Hippocampal formation (tissue), 2 donors: Measurements from ENCODE around the gene MRPL2.

ENCODE experiments used
- DNase-seq, 2 donors: peaks; one replicate each; lab custom pipeline; 2025; lab: John Stamatoyannopoulos, UW

The MRPL2 gene

DNA sequence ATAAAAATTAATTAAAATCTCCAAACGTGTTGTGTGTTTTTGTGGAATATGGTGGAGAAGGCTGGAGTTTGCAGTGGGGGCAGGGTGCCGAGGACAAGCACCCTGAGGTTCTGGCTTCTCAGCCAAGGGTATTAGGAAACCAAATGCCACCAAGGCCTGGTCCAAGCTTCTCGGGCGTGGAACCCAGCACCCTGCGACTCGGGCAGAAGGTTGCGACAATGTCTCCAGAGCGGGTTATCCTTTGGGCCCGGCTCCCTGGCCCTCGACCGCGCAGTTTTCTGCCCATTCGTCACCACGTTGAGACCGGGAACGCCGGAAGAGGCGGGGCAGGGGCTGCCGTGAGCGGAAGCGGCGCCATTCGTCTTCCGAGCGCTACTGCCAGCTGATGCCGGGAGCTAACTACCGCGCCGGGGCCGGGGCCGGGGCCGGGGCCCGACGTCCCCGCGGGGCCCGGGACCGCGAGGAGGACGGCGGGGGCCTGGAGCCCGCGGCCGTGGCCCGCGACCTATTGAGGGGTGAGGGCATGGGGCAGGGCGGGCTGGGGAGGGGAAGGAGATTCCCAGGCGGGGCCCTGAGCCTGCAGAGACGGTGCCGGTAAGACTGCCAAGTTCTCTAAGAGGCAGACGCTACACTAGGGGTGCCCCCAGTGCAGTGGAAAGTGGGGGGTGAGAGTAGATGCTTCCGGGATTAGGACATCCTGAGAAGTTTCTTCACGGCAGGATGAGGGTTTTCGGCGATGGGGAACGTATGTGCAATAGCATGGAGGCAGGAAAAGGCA is 37.8 kb downstream of the MRPL2 start, which contains the start of gene RRP36:
Gene RRP36, plus strand, starts transcription at position 354 of the 778 bp plus-strand sequence. Its CDS starts 32 bp downstream, at position 386.
- peak; percentile 42 to 59 for DNase-seq

DNA sequence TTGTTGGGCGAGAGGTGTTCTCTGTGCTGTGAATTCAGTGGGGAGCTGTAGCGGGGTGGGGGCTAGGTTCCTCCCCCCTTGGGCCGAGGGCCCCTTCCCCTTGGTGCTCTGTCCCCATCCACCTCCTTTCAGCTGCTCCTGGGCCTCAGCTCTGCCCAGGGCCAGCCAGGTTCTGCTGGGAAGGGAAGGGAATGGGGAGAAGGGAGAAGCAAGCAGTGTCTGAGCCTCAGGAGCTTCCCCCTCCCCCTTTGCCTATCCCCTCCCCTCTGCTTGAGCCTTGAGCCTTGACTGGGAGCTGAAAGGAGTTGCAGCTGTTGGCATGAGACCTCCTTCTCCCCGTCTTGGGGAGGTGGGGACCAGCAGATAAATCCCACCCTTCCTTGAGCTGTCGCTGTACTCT is 38.4 kb downstream of the MRPL2 start:
- no peak for DNase-seq

DNA sequence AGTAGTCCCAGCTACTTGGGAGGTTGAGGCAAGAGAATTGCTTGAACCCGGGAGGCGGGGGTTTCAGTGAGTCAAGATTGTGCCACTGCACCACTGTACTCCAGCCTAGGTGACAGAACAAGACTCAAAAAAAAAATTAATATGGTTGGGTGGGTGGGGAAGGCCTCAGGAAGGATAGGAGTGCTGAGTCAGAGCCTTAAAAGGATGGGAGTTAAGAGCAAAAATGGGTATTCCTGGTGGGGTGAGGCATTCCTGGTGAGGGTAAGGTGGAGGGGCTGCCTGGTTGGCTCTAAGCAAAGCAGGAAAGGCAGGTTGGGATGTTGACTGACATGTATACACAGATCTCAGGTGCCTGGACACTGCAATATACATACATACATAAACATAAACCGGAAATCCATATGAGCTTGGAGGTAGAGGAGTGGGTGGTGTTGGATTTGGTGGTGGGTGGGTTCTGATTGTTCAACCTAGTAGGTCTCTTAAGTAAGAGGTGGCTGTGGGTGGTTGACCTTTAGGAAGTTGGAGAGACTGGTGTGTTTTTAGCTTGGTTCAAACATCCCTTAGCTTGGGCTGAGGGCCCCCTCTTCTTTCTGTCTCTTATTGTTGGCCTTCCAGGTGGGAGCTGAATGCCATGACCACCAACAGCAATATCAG is 39.1 kb downstream of the MRPL2 start:
- no peak for DNase-seq

DNA sequence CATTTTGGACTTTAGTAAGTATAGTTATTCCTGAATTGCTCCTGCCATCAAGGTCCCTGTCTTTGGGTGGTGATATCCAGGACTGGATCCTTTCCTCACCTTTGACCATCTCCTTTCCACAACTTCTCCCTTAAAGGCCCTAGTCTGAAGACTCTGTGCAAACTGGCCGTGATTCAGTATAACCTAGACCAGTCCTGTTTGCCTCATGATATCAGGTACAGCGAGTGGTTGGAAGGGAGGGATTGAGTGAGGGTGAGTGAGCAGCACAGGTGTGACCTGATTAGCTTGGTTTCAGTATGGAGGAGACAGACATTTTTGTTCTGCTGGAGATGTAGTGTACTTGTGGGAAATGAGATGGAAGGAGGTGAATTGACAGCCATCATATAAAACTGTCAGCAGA is 40.1 kb downstream of the MRPL2 start:
- DNase-seq = no peak

DNA sequence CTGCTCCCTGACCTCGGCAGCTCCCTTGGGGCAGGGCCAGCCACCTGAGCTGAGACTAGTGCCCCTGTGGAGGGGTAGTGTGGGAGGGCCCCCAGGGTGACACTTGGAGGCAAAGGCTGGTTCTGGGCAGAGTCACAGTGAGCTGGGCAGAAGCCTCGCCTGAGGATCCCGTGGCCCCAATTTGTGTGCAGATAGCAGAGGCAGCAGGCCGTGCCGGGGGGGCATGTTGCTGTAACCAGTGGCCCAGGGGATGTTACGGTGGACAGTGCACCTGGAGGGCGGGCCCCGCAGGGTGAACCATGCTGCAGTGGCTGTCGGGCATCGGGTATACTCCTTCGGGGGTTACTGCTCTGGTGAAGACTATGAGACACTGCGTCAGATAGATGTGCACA is 42.3 kb downstream of the MRPL2 start:
- DNase-seq = no peak

DNA sequence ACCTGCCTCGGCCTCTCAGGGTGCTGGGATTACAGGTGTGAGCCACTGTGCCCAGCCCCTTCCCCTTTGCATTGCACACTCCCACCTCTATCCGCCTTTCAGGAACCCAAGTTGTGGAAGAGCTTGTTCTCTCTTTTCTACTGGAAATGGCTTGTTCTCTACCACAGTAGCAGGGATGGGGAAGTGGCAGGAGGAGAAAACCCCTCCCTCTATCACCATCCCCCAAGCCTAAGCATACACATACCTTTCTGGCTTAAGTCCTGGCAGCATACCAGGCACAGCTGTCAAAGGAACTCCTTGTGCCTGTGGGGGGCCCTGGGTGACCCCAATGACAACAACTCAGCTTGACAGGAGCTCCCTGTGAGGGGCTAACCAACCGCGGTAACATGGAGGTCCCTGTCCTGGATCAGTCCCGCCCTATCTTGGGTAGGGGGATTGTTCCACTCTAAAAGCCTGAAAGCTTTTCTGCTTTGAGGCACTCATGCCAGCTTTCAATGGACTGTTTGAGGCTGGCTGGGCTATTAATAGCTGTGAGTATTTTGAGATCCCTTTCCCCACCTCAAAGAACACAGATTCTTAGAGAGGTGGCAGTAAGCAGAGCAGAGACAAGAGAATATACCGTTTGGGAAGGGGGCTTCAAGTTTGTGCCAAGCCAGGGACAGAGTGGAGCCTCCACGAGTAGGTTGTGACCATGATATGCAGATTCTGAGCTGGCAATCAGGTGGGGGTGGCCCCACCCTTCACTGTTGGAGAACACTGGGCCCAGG is 42.9 kb downstream of the MRPL2 start:
- no peak for DNase-seq

DNA sequence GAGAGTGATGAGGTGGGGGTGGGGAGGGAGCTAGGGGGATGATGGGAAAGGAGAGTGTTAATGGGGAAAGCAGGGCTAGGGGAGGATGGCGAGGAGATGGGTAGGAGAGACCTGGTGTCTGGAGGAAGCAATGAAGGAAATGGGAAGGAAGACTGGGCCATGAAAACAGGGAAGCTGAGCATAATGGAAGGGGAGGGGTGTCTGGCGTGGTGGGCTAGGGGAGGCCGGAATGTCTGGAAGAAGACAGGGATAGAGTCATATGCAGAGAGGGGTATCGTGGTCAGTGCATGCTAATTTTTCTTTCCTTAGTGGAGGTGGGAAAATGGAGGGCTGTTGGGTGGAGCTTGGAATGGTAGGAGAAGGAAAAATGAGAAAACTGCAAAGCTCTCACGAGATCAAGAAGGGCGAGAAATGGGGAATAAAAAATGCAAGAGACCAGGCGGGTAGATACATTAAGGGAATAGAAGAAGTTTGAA is 44.8 kb downstream of the MRPL2 start:
- peak in 1 of 2 donors; percentile 63 for DNase-seq

DNA sequence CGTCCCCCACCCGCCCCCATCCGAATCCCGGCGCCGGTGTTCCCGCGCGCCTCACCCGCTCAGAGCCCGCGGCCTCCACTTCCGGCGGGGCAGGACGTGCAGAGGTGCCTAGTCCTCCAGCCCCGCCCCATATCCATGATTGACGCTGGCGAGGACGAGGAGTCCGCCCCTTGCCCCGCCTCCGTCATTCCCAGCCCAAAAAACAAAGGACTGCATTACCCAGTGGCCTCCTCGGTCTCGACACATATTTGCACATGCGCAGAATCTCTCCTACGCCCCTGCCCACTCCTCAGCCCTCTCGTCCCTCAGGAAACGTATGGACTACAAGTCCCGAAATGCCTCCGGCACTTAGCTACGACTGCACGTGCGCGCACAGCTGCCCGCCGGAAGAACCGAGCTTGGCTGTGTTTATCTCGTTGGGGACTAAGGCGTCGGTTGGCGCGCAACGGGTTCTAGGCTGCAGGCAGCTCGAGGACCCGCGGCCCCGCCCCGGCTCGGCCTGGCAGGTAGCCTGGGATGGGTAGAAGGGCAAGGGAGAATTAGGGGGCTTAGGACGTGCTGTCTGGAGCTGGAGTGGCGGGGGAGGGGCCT is 45.3 kb downstream of the MRPL2 start, which contains the start of the genes KLHDC3 and MEA1:
Gene KLHDC3, plus strand, starts transcription at position 407 of the 591 bp plus-strand sequence. CDS start 2,944 bp downstream, outside the sequence.
Gene MEA1, minus strand, starts transcription at position 104 of the 591 bp plus-strand sequence. CDS start 133 bp downstream, outside the sequence.
- peak; percentile 99 for DNase-seq

DNA sequence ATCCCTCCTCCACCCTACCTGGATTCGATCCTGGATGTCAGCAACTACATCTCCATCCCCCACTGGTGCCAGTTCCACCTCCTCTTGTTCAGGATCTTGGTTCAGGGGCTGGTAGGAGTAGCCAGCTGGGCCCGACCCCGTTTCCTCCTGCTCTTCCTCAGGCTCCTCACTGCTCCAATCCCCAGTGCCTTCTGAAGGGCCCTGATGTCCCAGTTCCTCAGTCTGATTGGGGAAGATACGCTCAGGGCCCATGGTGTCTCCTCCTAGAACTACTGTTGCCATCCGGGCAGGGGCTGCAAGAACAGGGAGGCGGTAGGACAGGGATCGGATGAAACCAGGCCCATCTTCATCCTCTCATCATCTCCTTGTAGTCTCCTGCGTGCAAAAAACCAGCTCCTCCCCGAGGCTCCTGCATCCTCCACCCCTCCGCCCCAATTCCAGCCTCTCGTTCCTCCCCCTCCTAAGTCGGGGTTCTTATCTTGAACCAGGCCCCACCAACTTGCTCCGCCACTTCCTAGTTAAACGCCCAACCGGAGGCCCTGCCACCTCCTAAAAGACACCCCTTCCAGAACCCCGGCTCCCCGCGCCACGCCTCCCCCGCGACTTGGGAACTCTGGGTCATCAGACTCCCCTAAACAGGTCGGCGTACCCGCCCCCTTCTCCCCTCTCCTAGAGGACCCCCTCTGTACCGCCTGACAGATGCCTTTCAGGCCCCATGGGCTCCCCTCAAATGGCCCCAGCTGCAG is 46.0 kb downstream of the MRPL2 start:
- DNase-seq = no peak

DNA sequence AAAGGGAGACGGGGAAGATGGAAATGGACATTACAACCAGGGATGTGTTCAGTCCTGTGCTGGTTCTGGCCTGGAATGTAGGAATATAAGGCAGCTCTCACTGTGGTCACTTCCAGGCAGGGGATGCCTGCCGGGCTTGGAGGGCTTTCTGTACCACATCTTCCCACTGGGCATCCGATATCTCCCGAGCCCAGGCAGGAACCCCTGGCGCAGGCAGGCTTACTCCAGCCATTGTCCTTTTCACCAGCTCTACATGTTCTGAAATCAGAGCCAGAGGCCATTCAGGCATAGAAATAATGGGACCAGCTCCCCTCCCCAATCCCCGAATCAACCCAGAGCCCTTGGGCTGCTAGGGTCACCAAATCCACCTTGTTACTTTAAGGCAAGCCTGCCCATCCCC is 46.9 kb downstream of the MRPL2 start:
- no peak for DNase-seq

DNA sequence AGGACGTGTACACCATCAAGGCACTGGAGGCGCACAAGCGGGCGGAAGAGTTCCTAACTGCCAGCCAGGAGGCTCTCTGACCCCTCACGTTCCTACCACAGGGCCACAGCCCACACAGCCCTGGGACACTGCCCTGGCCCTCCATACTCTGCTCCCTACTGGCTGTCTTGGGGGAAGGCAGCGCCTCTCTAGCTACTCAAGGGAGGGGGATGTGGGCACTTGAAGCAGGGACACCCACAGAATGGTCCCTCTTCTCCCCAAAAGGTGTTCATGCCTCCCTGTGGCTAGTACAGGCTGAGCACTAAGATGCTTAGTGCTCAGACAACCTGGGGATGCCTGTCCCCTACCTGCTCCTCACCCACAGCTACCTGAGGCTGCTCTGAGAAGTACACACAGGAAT is 48.0 kb downstream of the MRPL2 start:
- no peak for DNase-seq

DNA sequence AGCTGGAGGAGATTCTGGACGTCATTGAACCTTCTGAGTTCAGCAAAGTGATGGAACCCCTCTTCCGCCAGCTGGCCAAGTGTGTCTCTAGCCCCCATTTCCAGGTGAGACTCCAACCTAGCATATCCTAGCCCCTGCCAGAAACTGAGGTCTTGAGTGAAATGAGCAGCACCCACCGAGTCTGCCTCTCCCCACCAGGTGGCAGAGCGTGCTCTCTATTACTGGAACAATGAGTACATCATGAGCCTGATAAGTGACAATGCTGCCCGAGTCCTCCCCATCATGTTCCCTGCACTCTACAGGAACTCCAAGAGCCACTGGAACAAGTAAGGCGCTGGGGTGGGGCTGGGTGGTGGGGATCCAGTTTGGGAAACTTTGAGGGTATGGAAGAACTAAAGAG is 50.1 kb downstream of the MRPL2 start:
- DNase-seq = no peak

DNA sequence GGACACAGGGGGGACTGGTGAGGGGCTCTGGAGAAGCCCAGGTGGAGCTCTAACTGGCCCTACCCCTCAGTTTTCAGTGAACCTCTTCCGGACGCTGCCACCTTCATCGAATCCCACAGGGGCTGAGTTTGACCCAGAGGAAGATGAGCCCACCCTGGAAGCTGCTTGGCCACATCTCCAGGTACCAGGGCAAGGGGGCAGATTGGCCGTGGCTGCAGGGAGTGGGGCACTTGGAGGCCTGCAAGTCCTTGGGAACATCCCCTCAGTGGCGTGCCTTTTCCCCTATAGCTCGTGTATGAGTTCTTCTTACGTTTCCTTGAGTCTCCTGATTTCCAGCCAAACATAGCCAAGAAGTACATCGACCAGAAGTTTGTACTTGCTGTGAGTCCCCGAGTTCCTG is 52.1 kb downstream of the MRPL2 start:
- no peak for DNase-seq

DNA sequence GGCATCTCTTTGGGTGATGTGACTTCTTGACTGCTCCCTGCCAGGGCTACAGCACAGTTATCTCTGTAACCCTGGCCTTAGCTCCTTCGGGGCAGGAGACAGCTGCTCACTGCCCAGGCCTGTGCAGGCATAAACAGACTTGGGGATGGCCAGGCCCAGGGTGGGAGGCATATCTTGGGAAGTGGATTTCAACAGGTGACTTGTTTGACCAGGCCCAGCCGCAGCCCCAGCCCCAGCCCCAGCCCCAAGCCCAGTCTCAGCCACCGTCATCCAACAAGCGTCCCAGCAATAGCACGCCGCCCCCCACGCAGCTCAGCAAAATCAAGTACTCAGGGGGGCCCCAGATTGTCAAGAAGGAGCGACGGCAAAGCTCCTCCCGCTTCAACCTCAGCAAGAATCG is 53.0 kb downstream of the MRPL2 start:
- DNase-seq = no peak

DNA sequence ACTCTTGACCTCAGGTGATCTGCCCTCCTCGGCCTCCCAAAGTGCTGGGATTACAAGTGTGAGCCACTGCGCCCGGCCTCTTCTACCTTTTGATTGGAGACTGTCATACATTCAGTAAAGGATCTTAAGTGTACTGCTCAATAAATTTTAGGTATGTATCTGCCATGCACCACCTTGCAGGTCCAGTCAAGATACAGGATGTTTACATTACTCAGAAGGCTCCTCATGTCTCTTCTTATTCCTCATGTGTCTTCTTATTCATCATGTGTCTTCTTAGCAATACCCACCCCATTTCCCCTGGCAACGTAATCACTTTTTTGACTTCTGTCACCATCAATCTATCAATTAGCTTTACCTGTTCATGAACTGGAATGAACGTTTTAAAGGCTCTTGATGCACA is 53.4 kb downstream of the MRPL2 start:
- no peak for DNase-seq
